Type B pancreatic cell (in vitro differentiated cells): ENCODE results near the gene FBXW9. TPM values are rescaled to one million over a fixed set of nuclear protein-coding genes. Genes with fewer than 3 reads are reported as not detected.
"Not testable (repeated sequence)": the region's sequence is repeated elsewhere in the genome, so short reads cannot be mapped to it uniquely, and the experiment has no call there.

Source experiments
- DNase-seq: peaks from one replicate; pipeline ENCODE4 v3.0.0; 2021; ENCODE audit warnings: mixed read lengths; ENCODE audit not compliant: unreplicated experiment; ENCODE audit errors: extremely low spot score
- H3K27ac Mint-ChIP-seq: 2 replicates; pipeline ENCODE4 v1.8.0; 2021; ENCODE audit warnings: mild to moderate bottlenecking, mixed read lengths
- H3K27me3 Mint-ChIP-seq: 2 replicates; pipeline ENCODE4 v1.8.0; 2021; ENCODE audit warnings: mixed read lengths
- H3K36me3 Mint-ChIP-seq: 2 replicates; pipeline ENCODE4 v1.8.0; 2021; ENCODE audit warnings: mixed read lengths
- H3K4me1 Mint-ChIP-seq: one replicate; pipeline ENCODE4 v1.8.0; 2021; ENCODE audit warnings: mixed read lengths; ENCODE audit not compliant: unreplicated experiment
- H3K4me3 Mint-ChIP-seq: 2 replicates; pipeline ENCODE4 v1.8.0; 2021; ENCODE audit warnings: mild to moderate bottlenecking, mixed read lengths
- H3K9me3 Mint-ChIP-seq: 2 replicates; pipeline ENCODE4 v1.8.0; 2021; ENCODE audit warnings: mixed read lengths
- total RNA-seq: library from RNA; stranded (reverse); gene quantifications from 2 replicates; pipeline ENCODE4 v1.2.1, GENCODE V29; 2021; ENCODE audit warnings: low replicate concordance
- TF ChIP-seq, protein P1 (sequence below): fragments of 200-600 bp; sonication (generic); conservative IDR thresholded peaks from 2 replicates; pipeline ENCODE4 v1.5.0; 2021; ENCODE audit warnings: antibody characterized with exemption, mild to moderate bottlenecking

Gene FBXW9
- total RNA-seq, 1 donor from 2014 or later = 17.0 TPM

DNA sequence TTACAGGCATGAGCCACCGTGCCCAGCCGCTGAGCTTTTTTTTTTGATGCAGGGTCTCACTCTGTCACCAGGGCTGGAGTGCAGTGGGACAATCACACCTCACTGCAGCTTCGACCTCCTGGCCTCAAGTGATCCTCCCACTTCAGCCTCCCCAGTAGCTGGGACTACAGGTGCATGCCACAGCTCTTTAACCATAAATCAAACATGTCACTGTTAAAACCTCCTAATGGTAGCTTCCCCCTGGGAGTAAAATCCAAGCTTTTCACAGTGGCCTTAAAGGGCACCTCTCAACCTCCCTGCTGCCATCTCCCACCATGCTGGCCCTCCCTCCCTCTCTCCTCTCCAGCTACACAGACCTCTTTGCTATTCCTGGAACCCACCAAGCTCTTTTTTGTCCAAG, 10.6 kb downstream of the FBXW9 start:
- Mint-ChIP-seq H3K4me1 (peaks cover 6% of the 10 kb centered on the region), H3K36me3 (peaks cover 6% of the 10 kb centered on the region), H3K4me3 (no peak overlapping the region), H3K27me3 (no peaks in the 10 kb centered on the region), H3K27ac (no peak overlapping the region), H3K9me3 (no peaks in the 10 kb centered on the region)
- no peak for DNase-seq
- TF ChIP-seq, protein P1, sequence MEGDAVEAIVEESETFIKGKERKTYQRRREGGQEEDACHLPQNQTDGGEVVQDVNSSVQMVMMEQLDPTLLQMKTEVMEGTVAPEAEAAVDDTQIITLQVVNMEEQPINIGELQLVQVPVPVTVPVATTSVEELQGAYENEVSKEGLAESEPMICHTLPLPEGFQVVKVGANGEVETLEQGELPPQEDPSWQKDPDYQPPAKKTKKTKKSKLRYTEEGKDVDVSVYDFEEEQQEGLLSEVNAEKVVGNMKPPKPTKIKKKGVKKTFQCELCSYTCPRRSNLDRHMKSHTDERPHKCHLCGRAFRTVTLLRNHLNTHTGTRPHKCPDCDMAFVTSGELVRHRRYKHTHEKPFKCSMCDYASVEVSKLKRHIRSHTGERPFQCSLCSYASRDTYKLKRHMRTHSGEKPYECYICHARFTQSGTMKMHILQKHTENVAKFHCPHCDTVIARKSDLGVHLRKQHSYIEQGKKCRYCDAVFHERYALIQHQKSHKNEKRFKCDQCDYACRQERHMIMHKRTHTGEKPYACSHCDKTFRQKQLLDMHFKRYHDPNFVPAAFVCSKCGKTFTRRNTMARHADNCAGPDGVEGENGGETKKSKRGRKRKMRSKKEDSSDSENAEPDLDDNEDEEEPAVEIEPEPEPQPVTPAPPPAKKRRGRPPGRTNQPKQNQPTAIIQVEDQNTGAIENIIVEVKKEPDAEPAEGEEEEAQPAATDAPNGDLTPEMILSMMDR = no peak

DNA sequence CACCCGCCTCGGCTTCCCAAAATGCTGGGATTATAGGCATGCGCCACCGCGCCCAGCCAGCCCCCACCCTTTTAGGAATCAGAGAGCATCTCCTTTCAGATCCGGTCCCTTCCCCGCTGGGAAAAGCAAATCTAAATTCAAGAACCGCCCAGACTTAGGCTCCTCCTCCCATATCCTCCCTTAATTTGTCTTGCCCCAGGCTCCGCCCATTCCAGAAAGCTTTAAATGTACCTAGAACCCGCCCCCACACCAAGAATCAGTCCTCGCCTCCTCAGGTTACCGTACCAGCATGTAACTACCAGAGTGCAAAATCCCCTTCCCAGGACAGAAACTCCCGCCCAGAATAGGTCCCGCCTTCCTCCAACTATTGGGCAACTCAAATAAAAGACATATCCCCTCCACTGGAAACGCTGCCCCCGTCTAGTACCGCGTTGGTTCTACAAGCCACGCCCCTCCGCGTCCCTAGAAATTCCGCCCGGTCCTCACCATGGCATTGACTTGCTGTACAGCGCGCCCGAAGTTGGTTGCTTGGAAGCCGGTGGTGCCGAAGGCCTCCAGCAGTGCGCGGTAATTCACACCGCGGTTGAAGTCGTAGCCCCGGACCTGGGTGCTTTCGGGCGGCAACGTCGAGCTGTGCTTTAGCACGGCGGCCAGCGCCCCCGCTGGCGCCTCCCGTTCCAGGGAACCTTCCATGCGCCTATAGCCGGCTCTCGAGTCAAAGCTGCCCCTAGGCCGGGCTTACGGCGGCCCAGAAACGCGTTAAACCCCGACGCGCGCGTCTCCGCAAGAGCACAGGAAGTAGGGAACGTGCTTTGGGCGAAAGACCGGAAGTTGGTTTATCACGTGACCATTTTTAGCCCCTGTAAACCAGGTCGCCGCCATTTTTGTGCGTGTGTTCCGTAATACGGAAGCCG, 15.1 kb downstream of the FBXW9 start, which contains the start of gene DHPS:
DHPS (minus strand) TSS at position 807 of the 914 bp plus-strand sequence; CDS start at position 693, 114 bp downstream.
- peaks cover 20% of the 10 kb centered on the region for H3K36me3 Mint-ChIP-seq
- no peaks in the 10 kb centered on the region for H3K27me3 Mint-ChIP-seq
- DNase-seq = peak; percentile 88
- H3K4me3 Mint-ChIP-seq = peak within 1 kb of the TSS; percentile 98
- no peaks in the 10 kb centered on the region for H3K9me3 Mint-ChIP-seq
- TF ChIP-seq, protein P1 = no peak
- peaks cover 6% of the 10 kb centered on the region for H3K4me1 Mint-ChIP-seq
- H3K27ac Mint-ChIP-seq = peak within 1 kb of the TSS; percentile 97

DNA sequence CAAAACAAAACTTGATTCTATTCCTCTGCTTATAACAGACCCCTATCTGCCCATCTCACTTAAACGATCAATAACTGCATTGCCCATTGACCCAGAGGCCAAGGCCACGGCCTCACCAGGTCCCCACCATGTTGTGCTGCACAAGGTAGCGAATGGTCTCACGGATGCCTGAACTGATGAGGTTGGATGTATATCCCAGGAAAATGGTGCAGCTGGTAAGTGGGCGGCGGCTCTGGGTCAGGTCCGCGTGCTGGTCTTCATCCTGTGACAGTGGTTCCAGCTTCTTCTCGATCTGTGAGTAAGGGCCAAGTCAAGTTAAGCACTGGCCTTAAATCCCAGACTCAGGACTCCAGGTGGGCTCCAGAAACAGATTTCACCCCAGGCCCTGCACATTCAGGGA, 16.4 kb downstream of the FBXW9 start:
- Mint-ChIP-seq H3K27me3 (no peaks in the 10 kb centered on the region), H3K27ac (no peak overlapping the region), H3K36me3 (peaks cover 22% of the 10 kb centered on the region), H3K4me1 (peaks cover 6% of the 10 kb centered on the region), H3K4me3 (peak overlapping the region; percentile 39), H3K9me3 (no peaks in the 10 kb centered on the region)
- no peak for DNase-seq
- TF ChIP-seq, protein P1 = no peak

DNA sequence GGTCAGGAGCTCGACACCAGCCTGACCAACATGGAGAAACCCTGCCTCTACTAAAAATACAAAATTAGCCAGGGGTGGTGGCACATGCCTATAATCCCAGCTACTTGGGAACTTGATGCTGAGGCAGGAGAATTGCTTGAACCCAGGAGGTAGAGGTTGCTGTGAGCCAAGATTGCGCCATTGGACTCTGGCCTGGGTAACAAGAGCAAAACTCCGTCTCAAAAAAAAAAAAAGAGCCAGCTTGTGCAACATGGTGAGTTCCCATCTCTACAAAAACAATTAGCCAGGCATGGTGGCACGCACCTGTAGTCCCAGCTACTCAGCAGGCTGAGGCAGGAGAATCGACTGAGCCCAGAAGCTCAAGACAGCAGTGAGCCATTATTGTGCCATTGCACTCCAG, 18.4 kb downstream of the FBXW9 start:
- not testable (repeated sequence) for H3K27me3 Mint-ChIP-seq, DNase-seq, H3K4me1 Mint-ChIP-seq, H3K4me3 Mint-ChIP-seq, H3K9me3 Mint-ChIP-seq, H3K27ac Mint-ChIP-seq
- H3K36me3 Mint-ChIP-seq = peaks cover 27% of the 10 kb centered on the region

DNA sequence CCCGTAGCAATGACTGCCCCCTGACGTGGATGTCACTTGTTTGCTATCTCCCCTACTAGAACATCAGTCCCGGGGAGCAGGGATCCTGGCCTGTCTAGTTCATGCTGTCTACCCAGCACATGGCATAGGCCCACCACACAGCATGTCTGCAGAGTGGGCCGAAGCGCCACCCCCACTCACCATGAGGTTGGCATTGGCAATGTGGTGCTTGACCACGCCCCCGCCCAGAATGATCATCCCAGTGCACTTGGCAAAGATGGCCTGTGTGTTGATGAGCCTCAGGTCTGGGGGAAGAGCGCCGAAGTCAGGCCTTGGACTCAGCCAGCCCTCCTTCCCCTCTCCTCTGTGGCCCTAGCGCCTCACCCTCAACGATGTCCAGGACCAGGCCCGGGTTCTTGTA, 19.5 kb downstream of the FBXW9 start:
- H3K4me1 Mint-ChIP-seq = peaks cover 9% of the 10 kb centered on the region
- DNase-seq = no peak
- peaks cover 31% of the 10 kb centered on the region for H3K36me3 Mint-ChIP-seq
- H3K9me3 Mint-ChIP-seq = no peaks in the 10 kb centered on the region
- TF ChIP-seq, protein P1 = no peak
- peak overlapping the region; percentile 63 for H3K27ac Mint-ChIP-seq
- H3K4me3 Mint-ChIP-seq = no peak overlapping the region
- no peaks in the 10 kb centered on the region for H3K27me3 Mint-ChIP-seq

DNA sequence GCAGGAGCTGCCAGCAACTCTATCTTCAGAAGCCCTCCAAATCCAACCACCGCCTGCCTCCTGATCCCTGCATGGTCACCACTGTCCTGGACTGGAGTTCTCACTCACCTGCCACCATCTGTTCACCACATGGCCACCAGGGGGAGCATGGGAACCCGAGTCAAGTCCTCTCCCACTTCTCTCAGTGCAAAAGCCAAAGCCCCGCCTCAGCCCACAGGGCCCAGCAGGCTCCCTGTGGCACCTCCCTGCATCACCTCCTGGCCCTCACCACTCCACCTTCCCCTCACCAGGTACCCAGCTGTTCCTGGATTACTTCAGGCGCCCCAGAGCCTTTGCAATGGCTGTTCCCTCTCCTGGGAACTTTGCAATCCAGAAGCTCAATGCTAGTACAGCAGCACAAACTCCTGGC, 20.0 kb downstream of the FBXW9 start:
- peak overlapping the region; percentile 63 for H3K27ac Mint-ChIP-seq
- DNase-seq = peak; percentile 93
- TF ChIP-seq, protein P1 = peak; percentile 87
- H3K4me3 Mint-ChIP-seq = peak overlapping the region; percentile 61
- no peaks in the 10 kb centered on the region for H3K9me3 Mint-ChIP-seq
- H3K4me1 Mint-ChIP-seq = peaks cover 11% of the 10 kb centered on the region
- no peaks in the 10 kb centered on the region for H3K27me3 Mint-ChIP-seq
- peaks cover 33% of the 10 kb centered on the region for H3K36me3 Mint-ChIP-seq
